Amygdala (tissue), 56 donors: Measurements from ENCODE around the gene PRM1.

Source experiments
- DNase-seq, 56 donors: peaks; one replicate each; lab custom pipeline; 2025; lab: John Stamatoyannopoulos, UW

PRM1 gene

GRCh38 chr16:11315510-11315909, 34.4 kb upstream of the PRM1 start:
- DNase-seq: no peak

GRCh38 chr16:11314309-11314894, 33.3 kb upstream of the PRM1 start:
- no peak for DNase-seq

DNA sequence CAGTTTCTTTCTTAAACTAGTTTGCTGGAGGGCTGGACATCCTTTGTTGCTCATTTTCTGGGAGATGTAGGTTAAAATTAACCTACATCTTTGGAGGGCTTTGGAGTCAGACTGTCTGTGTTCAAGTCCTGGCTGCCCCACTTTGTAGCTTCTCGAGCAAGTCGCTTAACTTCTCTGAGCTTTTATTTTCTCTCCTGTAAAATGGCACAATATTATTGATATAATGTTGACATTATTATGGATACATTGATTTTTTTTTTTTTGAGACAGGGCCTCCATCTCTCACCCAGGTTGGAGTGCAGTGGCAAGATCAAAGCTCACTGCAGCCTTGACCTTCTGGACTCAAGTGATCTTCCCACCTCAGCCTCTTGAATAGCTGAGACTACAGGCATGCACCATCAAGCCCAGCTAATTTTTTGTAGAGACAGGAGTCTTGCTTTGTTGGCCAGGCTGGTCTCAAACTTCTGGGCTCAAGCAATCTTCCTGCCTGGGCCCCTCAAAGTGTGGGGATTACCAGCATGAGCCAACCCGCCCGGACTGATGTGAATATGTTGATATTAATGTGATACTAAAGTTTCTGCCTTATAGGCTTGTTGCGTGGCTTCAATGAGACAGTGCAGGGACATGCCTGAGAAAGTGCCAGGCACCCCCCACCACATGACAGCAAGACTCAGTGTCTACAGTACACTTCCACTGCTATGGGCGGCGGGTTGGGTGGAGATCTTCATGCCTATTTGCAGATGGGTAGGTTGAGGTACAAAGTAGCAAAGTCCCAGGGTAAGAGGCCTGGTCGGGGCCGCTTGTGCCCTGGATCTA, 32.6 kb upstream of the PRM1 start:
- no peak for DNase-seq

DNA sequence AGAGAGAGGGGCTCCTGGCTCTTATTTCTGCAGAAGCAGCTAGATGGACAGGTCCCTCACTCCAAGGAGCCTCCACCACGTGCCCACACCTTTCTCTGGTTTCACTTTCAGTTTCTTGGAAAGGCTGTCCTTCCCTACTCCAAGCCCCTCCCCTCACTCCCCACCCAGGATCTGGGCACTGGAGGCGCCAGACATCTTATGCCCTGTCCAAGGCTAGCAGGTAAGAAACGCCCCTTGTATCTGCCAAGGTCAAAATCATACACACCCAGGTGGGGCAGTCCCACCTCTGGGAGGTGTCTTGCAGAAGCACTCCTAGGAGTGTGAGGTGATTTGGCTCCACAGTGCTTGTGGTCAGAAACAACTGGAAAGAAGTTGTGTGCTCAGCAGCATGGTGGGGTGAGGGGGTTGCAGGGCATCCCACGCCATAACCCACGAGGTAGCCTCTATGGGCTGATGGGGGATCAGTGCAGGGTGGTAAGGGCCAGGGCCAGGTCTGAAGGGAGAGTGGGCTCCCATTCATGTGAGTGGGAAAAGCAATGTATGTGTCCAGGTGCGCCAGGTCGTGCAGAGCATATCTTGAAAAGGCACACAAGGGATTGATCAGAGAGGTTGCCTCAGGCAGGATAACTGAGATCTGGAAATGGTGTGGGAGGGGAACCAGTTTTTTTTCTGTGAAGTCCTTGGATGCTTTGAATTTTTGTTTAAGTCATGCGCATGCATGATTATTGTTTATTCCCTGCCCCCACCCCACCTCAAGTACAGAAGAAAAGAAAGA, 31.8 kb upstream of the PRM1 start:
- DNase-seq: no peak

GRCh38 chr16:11310997-11311561, 29.9 kb upstream of the PRM1 start:
- no peak for DNase-seq

DNA sequence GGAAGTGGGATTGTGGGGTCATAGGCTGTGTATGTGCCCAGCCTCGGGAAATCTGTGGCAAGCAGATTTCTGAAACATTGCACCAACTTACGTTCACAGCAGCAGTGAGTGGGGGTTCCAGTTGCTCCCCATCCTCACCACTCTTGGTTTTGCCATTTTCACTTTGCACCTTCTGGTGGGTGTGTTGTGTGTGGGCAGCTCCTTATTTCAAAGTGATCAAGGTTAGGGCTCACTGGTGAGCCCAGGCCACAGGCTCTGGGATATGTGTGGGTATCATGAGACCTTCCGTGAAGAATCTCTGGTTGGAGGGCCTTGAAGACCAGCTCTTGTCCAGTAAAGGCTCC, 29.5 kb upstream of the PRM1 start:
- DNase-seq: no peak

DNA sequence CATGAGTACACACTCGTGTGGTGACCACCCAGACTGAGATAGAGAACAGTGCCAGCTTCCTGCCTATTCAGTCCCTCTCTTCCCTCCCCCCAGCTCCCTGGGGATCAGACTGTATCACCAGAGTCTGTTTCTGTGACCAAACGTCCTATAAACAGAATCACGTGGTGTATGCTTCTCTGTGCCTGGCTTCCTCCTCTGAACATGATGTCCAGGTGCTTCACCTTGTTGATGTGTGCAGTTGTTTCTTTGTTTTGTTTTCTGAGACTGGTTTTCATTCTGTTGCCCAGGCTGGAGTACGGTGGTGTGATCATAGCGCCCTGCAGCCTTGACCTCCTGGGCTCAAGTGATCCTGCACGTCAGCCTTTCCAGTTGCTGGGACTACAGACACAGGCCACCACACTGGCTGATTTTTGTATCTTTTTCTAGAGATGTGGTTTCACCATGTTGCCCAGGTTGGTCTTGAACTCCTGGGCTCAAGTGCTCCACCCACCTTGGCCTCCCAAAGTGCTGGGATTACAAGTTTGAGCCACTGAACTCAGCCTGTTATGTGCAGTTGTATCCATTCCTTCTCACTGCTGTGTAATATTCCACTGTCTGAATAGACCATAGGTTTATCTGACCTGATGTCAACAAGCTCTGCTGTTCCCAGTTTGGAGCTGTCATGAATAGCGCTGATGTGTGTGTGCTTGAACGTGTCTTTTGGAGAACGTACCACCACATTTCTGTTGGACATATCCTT, 28.9 kb upstream of the PRM1 start:
- DNase-seq: no peak

GRCh38 chr16:11308493-11309283, 27.6 kb upstream of the PRM1 start:
- DNase-seq: no peak

- no peak for DNase-seq
Measured at GRCh38 chr16:11307639-11308492, 26.7 kb upstream of the PRM1 start.

DNA sequence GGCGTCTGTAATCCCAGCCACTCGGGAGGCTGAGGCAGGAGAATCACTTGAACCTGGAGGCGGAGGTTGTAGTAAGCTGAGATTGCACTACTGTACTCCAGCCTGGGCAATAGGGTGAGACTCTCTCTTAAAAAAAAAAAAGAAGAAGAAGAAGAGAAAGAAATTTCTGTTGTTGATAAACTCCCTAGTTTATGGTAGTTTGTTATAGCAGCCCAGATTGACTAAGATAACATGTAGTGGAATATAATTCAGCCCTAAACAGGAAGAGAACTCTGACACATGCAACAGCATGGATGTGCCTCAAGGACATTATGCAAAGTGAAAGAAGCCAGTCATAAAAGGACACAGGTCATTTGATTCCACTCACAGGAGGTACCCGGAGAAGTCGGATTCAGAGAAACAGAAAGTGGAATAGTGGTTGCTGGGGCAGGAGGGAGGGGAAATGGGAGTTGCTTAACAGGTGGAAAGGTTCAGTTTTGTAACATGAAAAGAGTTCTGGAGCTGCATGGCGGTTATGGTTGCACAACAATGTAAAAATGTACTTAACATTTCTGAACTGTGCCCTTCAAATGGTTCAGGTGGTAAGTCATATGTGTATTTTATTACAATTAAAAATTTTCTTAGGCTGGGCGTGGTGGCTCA, 26.0 kb upstream of the PRM1 start:
- no peak for DNase-seq

GRCh38 chr16:11306381-11306780, 25.3 kb upstream of the PRM1 start:
- no peak for DNase-seq

- DNase-seq: peak in 1 of 56 donors; percentile 24
Measured at GRCh38 chr16:11303405-11304138, 22.4 kb upstream of the PRM1 start.

DNA sequence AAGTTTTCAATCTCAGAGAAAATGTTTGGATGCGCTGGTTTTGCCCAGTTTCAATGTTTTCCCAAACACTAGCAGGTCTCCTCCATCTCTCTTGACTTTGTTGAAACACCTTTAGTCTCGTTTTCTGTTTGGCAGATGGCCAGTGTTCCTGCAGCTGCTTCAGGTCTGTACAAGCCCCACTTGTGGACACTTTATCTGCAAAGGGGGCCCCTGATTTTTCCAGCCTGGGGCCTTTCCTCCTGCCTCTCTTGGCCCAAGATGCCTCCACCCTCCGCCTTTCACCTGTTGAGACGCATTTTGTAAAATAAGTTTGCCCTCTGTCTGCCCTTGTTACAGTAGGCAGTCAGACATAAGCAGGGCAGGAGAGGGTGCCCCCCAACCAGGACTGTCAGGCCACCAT, 21.8 kb upstream of the PRM1 start:
- DNase-seq: no peak

DNA sequence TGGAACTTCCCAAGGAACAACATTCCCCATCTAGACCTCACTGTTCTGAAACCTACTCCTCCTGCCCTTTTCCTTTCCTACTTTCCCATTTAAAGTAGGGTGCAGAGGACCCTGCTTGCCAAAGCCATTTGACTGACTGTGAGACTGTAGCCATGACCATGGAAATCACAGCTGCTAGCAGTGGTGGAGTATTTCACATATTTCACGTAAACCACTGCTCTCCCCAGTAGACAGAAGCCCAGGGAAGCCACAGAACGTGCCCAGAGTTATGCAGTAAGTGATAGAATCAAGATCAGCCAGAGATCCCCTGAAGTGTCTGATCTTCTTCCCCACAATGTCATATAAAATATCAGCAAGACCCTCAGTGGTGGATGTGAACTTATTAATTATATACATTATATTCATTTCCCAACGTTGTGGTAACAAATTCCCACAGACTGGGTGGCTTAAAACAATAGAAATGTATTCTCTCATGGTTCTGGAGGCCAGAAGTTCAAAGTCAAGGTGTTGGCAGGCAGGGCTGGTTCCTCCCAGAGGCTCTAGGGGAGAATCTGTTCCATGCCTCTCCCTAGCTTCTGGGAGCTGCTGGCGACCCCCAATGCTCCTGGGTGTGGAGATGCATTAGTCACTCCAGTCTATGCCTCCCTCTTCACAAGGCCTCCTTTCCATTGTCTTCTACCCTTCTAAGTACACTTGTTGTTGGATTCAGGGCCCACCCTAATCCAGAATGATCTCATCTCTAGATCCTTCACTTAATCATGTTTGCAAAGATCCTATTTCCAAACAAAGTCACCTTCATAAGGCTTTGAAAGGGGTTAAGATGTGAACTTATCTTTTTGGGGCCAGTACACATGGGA, 20.7 kb upstream of the PRM1 start:
- DNase-seq: no peak

DNA sequence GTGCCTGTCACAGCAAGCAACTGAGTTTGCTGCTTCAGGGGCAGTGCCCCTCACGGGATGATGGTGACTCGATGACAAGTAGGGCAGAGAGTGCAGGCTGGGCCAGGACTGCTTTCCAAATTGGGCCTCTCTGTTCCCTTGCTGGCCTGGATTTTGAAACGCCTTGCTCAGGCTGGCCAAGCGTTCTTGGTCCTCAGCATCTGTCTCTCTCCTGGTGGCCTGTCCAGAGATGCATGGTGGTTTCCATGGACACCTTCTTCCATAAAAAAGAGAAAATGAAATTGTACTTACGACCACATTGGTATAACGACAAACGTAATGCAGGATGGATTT, 19.4 kb upstream of the PRM1 start:
- DNase-seq: no peak

DNA sequence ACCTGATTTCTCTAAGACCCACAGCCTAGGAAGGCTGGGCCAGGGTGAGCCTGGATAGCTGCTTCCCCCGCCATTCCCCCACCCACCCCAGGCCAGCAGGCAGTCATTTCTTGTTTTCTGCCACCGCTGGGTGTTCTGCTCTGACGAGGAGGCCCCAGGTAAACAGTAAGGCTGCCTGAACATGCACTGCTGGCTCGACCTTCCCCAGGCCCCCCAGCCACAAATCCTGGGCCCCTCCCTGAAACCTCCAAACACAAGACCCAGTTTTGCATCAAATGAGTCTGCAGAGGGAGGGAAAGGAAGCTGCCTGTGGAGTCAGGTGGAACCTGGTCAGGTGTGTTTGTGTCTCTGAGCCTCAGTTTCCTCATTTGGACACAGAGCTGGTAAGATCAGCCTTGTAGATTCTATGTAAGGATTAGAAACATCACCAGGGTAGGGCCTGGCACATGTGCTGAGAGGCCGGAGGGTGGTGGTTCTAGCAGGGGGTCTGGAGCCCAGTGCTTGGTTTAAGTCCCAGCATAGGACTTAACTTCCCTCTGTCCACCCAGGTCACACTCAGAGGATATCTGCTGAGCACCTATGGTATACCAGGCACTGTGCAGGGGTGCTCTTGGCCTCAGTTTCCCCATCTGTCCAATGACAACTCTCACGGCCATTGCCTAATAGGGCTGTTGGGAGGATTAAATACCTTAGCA, 18.9 kb upstream of the PRM1 start:
- no peak for DNase-seq
